GM19463 (cell line): ENCODE data around the gene HS3ST4.

Source experiments
- ATAC-seq: cut with Tn5 transposase; IDR thresholded peaks from one replicate; pipeline ENCODE4 v1.9.1; 2021; ENCODE audit warnings: mild to moderate bottlenecking, moderate library complexity; ENCODE audit not compliant: unreplicated experiment

Gene HS3ST4

DNA sequence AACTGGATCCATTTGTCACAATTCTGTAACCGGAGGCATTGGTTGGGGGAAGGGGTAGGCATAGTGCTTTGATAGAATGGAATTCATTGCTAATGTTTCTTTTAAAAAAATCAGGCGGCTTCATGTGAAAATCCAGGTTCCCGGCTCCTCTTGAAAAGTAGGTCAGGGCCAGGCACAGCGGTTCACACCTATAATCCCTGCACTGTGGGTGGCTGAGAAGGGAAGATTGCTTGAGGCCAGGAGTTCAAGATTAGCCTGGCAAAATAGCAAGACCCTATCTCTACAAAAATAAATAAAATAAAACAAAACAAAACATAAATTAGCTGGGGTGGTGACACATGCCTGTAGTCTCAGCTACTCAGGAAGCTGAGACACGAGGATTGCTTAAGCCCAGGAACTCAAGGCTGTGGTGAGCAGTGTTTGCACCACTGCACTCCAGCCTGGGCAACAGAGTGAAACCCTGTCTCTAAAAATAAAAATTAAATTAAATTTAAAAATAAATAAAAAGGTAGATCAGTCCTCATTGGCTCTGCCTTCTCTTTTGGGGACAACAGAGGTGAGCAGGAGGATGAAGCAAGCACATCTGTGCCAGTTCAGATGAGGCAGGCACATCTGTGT is 466.5 kb downstream of the HS3ST4 start:
- ATAC-seq: no peak

DNA sequence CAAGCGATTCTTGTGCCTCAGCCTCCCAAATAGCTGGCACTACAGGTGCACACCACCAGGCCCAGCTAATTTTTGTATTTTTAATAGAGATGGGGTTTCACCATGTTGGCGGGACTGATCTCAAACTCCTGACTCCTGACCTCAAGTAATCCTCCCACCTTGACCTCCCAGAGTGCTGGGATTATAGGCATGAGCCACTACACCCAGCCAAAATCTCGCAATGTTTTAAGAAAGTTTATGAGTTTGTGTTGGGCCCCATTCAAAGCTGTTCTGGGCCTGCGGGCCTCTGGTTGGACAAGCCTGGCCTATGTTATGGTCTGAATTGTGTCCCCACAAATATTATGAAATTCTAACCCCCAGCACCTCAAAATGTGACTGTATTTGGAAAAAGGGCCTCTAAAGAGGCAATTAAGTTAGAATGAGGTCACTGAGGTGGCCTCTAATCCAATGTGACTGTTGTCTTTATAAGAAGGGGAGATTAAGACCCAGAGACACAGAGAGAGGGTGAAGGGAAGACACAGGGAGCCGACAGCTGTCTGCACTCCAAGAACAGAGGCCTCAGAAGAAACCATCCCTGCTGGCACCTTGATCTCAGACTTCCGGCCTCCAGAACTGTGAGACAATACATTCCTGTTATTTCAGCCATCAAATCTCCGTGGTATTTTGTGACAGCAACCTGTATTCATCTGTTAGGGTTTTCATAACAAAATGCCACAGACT is 469.9 kb downstream of the HS3ST4 start:
- ATAC-seq: no peak

DNA sequence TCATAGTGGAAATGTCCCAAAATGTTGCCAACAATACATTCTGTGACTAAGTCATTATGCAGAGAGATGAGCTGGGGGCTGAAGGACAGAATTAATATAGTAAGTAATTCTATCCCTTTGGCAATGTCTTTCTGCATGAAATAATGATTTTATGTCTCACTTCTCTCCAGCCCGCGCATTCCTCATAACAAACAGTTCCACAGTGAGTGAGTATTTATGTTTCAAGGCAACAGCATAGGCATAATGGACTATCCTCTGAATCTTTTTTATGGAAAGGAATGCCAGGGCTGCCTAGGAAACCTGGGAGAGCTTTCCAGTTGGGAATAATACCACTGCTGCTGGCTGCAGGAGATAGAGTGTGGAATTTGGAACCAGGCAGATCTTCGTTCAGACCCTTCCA is 477.7 kb downstream of the HS3ST4 start:
- ATAC-seq: no peak

DNA sequence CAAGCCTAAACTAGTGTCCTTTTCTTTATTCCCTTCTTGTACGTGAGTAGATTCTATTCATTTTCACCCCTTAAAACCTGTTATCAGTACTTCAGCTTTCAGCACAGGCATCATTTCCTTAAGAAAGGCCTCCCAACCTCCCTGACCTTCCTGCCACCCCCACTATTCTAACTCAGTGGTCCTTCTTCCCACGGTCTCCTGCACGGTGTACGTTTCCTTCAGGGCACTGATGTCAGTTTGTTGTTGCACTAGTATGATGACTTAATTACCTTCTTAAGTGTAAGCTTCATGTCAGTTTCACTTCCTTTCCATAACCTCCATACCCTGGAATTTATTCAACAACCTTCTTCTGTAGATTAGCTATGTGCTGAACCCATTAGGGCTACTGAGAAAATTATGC is 484.2 kb downstream of the HS3ST4 start:
- no peak for ATAC-seq

GRCh38 chr16:26177438-26177837 is 485.7 kb downstream of the HS3ST4 start:
- ATAC-seq: no peak

DNA sequence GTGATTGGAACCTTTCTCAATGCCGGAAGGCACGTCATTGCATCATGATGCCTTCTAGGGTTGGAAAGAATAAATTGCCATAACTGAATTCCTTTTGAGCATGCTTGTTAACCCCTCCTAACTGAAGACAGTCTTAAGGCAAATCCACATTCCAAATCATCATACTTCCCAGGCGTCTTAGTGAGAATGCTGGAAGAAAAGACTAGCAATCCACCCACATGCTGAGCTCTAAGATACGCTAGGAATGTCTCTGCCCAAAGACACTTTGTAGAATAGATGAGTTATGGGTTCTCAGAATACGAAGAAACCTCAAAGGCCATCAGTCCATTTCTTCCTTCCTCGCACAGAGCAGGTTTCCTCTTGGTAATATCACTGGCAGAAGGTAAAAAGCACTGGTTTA is 486.5 kb downstream of the HS3ST4 start:
- ATAC-seq: no peak

DNA sequence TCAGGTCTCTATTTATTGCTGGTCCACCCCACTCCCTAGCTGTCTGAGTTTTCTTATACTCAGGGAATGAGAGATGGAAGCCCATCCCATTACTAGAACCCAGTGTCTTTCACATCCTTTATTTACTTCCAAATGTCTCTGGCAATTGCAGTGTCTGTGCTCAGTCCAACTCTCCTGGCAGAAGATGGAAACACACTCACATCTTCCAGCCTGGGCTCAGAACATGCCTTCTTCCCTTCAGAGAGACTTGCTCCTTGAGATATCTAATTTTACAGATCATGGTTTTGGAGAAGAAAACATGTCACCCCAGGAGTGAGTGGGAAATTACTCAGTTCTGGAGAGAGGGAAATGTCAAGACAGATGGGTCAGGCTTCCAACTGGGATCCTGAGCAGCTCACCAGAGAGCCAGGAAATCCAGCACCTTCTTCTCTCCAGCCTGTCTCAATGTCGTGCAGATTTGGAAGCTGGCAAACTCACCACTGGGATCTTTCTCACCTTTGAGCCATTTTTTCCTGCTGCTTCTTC is 494.4 kb downstream of the HS3ST4 start:
- ATAC-seq: no peak
